ENCODE data around the gene CD53.

The CD53 gene

DNA sequence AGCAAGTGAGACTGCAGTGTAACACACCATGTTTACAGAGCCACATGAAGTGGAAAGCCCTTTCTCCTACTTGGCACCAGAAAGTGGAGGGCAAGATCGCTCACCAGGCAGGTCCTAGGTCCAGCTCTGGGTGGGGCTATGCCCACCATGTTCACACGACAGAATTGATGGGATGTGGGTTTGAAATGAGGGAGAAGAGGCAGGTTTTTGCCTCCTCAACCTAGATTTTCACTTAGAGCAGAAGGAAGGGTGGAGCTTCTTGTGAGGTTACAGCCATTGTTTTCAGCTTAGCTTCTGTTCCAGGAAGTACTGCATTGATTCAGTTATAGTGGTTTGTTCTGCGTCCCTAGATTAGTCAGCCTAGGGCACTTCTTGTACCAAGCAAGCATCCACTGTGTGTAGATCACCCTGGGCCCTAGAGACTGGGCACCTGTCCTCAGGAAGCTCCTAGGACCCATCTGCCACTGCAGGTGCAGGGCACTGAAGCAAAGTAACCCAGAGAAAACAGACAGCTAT, 2.3 kb downstream of the CD53 start:
- FAIRE-seq, result no peak
- DNase-seq (ENCODE audit: insufficient read length, low spot score), result no peak

DNA sequence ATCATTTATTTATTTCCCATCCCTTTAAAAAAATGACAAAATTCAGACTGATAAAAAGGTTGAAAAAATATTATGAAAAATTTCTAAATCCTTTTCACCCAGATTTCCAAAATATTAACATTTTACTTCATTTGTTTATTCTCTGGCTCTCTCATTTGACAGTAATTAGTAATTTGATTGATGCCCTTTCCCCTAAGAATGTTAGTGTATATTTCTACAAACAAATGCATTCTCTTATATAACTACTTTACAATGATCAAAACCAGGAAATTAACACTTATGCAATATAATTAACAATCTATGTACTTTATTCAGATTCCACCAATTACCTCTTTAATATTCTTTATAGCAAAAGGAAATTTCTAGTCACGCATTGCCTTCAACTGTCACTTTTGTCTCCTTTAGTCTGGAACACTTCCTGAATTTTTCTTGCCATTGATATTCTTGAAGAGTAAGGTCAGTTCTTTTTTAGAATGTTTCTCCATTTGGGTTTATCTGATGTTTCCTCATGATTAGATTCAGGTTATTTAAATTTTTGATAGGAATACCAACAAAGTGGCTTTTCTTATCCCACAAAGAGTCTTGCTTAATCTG, 3.9 kb downstream of the CD53 start:
- DNase-seq (ENCODE audit: insufficient read length, low spot score) (no peak), FAIRE-seq (no peak)

DNA sequence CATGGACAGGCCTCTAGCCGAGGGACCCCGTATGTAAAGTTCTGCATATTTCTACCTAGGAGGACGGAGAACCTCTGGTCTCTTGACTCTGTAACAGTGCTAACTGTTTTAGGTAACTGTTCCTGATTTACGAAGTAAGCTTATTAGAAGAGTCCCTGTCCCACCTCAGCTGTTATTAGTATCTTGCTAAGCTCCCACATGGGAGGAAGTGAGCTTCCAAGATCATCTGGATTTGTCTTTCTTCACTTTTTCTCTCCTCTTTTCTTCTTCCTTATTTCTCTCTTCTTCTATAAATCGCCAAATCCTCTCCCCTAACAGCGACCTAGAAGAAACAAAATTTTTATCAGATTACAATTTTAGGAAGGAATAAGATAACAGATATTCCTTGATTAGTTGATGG, 4.4 kb downstream of the CD53 start:
- no peak for DNase-seq (ENCODE audit: insufficient read length, low spot score)
- FAIRE-seq, result no peak

DNA sequence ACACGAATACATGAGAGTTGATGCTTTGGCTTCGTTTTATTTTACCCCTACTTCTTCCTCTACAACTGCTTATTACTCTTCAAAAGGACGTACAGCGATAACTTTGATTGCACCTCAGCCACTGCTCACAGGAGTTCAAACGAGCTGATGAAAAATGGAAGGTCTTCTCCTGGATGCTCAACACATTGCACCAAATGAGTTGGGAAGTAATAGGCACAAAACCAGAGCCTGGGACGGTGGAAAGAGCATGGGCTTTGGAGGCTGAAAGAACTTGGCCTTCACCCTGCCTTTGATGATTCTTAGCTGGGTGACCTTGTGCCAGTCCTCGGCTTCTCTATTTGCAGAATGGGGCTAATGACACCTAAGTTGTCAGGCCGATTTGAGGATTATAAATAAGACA, 4.8 kb downstream of the CD53 start:
- FAIRE-seq (no peak), DNase-seq (ENCODE audit: insufficient read length, low spot score) (no peak)

DNA sequence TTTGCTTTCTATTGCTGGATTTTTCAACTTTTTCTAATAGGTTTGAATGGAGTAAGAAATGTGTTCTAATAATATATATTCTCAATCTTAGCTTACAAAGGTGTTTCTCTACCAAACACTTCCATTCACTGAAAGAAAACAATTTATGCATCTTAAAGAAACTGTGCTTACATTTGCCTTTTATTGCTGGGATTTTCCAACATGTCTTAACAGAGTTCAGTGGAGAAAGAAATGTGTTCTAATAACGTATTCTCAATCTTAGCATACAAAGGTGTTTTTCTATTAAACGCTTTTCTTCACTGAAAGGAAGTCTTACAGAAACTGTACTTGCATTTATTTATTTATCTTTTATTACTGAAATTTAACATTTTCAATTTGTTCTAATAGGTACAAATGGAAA, 5.6 kb downstream of the CD53 start:
- DNase-seq (ENCODE audit: insufficient read length, low spot score), result no peak
- no peak for FAIRE-seq

DNA sequence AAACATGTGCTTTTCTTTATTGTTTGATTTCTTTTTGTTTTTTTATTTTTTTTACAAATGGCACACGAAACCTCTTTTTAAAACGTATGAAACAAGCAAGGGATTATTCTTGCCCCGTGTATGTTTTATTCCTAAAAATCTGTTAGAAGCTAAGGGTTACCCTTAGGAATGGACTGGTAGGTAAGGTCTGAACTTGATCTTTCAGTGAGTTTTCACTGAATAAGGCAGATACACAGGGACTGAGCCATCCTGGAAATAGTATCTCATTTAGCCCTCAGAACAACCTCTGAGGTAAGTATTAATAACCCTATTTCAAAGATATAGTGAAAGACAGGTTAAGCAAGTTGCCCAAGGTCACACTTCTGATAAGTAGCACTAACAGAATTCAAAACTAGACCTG, 6.0 kb downstream of the CD53 start:
- no peak for FAIRE-seq
- DNase-seq (ENCODE audit: insufficient read length, low spot score), result no peak

DNA sequence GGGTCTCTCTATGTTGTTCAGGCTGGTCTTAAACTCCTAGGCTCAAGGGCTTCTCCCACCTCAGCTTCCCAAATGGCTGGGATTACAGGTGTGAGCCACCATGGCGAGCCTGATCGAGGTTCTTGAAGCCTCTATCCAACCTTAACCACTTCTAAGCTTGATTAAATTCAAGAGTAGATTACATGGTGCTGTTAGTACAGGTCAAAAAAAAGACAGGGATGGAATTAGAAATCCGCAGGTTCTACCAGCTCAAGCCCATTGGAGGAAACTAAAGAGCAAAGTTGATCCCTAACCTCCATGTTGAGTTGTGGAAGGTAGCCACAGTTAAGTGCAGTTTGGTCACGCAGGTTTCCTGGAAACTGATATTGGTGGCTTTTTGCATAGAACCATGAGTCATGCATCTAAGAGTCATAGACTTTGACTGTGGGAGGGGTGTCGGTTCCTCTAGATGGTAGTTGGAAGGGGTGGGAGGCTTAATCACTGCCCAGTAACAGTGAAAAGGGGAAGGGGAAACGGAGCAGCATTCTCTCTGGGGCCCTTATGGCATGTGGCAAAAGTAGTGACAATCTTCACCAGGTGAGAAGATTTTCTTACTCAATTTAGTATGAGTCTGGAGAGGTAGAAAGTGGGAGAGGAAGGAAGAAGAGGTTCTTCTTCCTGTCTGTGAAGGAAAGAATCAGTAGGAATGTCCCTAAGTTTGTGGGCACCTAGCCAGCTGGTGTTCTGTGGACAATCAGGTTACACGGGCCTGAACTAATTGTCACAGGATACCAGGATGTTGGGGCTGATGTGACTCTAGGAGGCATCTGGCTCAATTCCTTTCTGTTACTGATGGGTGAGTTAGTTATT, 7.0 kb downstream of the CD53 start:
- FAIRE-seq, result no peak

DNA sequence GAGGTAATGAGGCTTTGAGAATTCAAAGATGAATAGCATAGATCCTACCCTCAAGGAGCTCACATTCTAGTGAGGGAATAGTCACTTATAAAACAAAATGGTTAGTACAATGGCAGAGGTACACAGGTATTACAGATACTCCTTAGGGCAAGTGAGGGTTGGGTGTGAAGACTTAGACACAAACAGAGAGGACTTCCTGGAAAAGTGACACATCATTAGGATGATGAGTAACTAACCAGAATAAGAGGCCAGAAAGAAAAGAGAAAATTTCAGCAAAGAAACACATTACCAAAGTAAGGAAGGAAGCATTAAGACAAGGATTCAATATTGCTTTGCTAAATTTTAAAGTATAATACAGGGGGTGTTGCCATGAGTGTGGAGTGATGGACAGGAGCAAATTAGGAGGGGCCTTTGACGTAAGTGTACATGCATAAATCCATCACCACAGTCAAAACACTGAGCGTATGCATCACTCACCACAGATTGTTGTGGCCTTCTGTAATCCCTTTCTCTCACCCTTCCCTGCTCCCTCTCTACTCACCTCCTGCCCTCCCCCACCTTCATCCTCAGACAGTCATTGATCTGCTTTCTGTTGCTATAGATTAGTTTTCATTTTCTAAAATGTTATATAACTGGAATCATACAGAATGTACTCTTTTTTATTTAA, 7.9 kb downstream of the CD53 start:
- no peak for FAIRE-seq
- no peak for DNase-seq (ENCODE audit: insufficient read length, low spot score)

More for the DNA sequence above, 7.0 kb downstream of the CD53 start:
- no peak for DNase-seq (ENCODE audit: insufficient read length, low spot score)

DNA sequence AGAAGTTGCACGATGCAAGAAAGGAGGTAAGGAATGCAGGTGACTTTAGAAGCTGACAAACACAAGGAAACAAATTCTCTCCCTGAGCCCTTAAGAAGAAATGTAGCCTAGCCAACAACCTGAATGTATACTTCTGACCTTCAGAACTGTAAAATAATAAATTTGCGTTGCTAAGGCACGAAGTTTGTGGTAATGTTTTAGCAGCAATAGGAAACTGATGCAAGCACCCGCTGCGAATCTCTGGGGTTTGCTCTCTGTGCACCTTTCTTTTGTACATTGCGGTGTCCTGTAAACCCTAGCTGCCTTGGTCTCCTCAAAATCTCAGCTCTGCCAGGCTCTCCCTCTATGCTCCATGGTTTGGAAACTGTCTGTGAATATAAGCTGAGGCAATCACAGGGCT, 15.1 kb downstream of the CD53 start:
- no peak for DNase-seq (ENCODE audit: insufficient read length, low spot score)
- FAIRE-seq, result no peak

DNA sequence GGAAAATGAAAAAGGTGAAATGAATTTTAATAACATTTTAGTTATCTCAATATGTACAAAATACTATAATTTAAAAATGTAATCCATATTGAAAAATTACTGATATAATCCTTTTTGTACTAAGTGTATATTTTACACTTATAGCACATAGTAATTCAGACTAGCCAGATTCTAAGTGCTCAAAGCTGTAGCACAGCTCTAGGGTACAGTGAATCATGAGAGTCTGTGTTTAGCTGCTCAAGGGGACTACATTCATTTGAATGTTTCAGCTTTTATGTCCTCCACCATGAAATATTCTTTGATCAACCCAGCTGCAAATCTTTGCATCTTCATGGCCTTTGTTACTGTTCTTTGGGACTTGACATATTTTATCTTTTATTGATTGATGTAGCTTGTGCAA, 15.7 kb downstream of the CD53 start:
- FAIRE-seq, result no peak

DNA sequence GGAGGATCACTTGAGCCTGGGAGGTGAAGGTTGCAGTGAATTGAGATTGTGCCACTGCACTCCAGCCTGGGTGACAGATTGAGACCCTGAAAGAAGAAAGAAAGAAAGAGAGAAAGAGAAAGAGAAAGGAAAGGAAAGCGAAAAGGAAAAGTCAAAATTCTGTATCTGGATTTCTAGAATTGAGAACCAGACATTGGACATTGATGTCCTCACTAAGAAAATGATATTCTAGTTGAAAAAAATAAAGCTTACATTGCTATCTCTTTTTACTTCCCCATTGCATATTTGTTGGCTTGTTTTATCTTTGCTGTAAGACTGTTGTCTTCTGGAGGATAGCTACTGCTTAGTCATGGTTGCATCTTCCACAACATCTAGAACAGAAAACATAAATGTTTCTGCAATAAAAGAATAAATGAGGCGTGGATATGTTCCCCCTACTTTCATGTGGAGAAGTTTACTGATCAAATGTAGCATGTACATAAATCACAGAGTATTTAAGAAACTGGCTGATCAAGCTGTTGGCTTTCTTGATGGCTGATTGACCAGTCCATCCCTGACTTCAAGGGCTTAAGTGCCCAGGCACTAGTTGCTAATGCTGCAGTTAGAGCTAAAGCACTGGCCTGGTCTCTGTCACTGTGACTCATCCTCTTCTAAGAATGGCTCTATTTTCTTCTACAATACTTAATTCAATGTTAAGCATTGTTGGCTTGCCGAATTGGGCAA, 17.7 kb downstream of the CD53 start:
- DNase-seq (ENCODE audit: insufficient read length, low spot score), result no peak
- FAIRE-seq, result no peak

More for the DNA sequence above, 15.7 kb downstream of the CD53 start:
- DNase-seq (ENCODE audit: insufficient read length, low spot score), result no peak

DNA sequence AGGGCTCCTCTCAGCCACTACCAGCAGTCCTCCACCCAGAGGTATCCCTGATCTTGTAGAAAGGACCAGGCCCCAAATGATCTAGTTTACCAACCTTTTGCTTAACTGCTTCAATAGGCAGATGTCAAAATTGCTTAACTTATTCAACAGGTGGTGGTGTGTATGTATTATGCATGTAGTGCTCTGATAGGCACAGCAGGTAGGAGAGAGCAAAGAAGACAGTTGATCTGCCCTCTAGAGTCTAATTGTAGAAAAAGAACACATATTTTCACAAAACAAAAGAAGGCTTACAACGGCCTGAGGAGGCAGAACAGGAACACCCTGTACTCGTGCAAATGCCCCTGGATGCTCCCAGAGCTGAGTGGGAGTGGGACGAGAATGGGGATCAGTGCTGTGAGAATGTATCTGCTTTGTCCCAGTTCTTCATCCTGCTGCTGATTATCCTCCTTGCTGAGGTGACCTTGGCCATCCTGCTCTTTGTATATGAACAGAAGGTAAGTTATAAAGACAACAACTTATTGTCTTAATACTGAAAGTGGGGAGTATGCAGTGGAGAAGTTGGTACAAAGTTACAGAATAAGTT, 21.1 kb downstream of the CD53 start:
- no peak for DNase-seq (ENCODE audit: insufficient read length, low spot score)
- no peak for FAIRE-seq

DNA sequence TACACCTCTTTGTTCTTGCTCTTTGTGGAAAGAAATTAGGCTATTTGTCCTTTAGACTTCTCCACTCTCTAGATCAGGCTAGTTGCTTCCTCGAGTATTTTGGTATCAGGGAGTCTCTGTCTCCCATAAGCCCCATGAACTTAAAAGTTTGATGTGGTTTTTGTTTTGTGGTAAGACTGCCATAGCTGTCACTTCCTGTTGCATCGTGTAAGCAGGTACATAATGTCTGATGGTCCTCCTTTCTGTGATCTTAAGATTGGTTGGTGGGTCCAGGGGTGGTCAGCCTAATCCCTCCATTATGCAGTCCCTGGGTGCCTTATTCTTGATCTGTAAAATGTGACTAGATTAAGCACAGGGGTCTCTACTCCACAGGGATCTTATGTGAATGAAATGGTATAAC, 23.1 kb downstream of the CD53 start:
- no peak for FAIRE-seq
- DNase-seq (ENCODE audit: insufficient read length, low spot score), result no peak

DNA sequence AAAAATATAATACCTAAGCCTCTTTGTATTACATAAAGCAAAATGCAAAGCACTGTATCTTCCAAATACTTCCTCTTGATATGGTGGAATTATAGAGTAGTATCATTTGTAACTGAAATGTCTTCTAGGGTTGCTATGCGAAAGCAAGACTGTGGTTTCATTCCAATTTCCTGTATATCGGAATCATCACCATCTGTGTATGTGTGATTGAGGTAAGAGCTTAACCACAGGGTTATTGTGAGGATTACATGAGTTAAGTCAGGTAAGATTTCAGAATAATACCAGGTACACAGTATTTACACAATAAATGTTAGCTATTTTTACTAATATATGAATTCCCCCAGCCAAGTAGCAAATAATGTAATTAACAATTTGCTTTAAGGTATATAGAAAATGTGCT, 24.7 kb downstream of the CD53 start:
- FAIRE-seq (no peak), DNase-seq (ENCODE audit: insufficient read length, low spot score) (no peak)

DNA sequence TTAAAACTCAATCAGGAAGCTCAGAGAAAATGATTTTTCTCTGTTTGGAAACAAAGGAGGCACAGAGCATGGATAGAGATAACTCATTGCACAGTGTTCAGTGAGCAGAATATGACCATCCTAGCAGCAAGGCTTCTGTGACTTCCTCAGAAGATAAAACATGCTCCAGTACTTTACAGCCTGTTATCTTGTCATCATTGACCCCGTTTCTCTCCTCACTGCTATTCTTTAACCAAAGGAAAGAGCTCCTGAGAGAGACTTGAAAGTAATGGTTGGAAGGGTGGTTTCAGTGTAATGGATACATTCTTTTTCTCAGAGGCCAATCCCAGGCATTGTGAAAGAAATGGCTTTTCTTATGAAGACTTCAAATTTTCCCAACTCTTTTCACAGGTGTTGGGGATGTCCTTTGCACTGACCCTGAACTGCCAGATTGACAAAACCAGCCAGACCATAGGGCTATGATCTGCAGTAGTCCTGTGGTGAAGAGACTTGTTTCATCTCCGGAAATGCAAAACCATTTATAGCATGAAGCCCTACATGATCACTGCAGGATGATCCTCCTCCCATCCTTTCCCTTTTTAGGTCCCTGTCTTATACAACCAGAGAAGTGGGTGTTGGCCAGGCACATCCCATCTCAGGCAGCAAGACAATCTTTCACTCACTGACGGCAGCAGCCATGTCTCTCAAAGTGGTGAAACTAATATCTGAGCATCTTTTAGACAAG, 25.9 kb downstream of the CD53 start:
- no peak for DNase-seq (ENCODE audit: insufficient read length, low spot score)
- no peak for FAIRE-seq

DNA sequence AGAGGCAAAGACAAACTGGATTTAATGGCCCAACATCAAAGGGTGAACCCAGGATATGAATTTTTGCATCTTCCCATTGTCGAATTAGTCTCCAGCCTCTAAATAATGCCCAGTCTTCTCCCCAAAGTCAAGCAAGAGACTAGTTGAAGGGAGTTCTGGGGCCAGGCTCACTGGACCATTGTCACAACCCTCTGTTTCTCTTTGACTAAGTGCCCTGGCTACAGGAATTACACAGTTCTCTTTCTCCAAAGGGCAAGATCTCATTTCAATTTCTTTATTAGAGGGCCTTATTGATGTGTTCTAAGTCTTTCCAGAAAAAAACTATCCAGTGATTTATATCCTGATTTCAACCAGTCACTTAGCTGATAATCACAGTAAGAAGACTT, 26.5 kb downstream of the CD53 start:
- no peak for DNase-seq (ENCODE audit: insufficient read length, low spot score)
- FAIRE-seq, result no peak

DNA sequence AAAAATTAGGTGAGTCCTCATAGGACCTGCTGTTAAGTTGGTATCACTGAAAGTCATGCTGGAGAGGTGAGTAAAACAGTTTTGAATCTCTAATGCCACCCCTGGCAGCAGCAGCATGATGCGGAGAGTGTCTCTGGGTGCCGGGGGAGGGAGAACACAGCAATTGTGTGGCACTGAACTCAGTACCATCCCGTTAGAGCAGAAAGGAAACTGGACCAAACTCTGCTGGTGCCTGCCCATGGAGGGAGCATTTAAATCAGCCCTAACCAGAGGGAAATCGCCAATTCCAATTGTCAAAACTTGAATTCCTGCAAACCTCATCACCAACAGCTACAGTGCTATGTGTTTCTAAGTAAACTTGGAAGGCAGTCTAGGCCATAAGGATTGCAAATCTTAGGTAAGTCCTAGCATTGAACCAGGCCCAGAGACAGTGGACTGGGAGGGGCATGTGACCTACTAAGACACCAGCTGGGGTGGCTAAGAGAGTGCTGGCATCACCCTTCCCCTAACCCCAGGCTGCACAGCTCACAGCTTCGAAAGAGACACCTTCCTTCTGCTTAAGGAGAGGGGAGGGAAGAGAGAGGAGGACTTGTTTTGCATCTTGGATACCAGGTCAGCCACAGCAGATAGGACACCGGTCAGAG, 30.0 kb downstream of the CD53 start:
- no peak for DNase-seq (ENCODE audit: insufficient read length, low spot score)
- no peak for FAIRE-seq

DNA sequence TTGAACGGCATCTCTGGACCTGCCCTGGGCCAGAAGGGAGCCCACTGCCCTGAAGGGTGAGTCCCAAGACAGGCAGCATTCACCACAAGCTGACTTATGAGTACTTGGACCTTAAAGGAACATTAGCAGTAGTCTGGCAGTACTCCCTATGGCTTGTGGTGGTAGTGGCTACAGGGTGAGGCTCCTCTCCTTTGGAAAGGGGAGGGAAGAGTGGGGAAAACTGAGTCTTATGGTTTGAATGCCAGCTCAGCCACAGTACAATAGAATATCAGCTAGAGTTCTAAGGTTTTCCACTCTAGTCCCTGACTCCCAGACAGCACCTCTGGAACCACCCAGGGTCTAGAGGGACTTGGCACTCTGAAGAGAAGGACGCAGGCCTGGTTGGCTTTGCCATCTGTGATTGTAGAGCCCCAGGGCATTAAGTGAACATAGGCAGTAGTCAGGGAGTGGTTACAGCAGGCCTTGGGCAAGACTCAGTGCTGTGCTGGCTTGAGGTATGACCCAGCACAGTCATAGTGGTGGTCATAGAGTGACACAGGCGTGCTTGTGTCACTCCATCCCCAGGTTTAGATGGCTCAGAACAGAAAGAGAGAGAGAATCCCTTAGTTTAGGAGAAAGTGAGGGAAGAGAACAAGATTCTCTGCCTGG, 31.0 kb downstream of the CD53 start:
- FAIRE-seq, result no peak
- DNase-seq (ENCODE audit: insufficient read length, low spot score), result no peak

DNA sequence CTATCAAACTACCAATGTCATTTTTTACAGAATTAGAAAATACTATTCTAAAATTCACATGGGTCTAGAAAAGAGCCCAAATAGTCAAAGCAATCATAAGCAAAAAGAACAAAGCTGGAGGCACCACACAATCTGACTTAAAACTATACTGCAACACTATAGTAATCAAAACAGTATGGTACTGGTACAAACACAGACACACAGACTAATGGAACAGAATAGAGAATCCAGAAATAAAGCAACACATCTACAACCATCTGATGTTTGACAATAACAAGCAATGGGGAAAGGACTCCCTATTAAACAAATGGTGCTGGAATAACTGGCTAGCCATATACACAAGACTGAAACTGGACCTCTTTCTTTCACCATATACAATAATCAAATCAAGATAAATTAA, 39.8 kb downstream of the CD53 start:
- DNase-seq (ENCODE audit: insufficient read length, low spot score) (no peak), FAIRE-seq (no peak)
